Stimulated activated CD4-positive, alpha-beta T cell treated with anti-CD3 and anti-CD28 coated beads, Interleukin-2, amount 100 ng/mL, for 48 hours (primary cell): ENCODE measurements around the gene SLC27A6.
"Not testable (repeated sequence)": the region's sequence is repeated elsewhere in the genome, so short reads cannot be mapped to it uniquely, and the experiment has no call there.

Experiments used
- DNase-seq, 2 donors: peaks; one replicate each; pipeline ENCODE4 v3.0.0-alpha.2; 2020

SLC27A6 gene, protein sequence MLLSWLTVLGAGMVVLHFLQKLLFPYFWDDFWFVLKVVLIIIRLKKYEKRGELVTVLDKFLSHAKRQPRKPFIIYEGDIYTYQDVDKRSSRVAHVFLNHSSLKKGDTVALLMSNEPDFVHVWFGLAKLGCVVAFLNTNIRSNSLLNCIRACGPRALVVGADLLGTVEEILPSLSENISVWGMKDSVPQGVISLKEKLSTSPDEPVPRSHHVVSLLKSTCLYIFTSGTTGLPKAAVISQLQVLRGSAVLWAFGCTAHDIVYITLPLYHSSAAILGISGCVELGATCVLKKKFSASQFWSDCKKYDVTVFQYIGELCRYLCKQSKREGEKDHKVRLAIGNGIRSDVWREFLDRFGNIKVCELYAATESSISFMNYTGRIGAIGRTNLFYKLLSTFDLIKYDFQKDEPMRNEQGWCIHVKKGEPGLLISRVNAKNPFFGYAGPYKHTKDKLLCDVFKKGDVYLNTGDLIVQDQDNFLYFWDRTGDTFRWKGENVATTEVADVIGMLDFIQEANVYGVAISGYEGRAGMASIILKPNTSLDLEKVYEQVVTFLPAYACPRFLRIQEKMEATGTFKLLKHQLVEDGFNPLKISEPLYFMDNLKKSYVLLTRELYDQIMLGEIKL

DNA sequence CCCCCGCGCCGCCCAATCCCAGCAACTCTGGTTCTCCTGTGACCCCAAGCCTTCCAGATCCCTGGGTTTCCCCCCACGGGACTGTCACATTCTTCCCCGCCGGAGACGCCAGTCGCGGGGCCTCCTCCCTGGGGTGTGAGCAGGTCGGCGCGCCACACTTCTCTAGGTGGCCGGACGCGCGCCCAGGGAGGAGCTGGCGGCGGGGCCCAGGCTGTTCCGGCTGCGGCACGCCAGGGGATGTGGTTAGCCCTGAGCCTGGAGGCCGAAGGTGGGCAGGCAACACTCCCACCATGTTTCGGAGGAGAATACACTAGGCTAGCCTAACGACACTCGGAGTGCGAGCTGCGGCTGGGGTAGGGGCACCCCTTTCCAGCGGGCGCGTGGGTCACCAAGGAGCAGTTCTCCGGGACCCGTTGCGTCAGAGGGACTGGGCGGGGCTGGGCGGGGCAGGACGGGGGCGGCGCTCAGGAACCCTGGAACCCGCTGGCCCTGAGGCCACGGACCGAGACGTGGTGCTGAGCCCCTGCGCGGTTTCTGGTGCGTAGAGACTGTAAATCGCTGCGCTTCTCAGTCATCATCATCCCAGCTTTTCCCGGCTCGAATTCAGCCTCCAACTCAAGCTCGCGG is at the start of gene SLC27A6:
TSS of gene SLC27A6 (plus strand) at position 478 of the 627 bp plus-strand sequence. CDS start 650 bp downstream, outside the sequence.
- no peak for DNase-seq

- no peak for DNase-seq
Measured at GRCh38 chr5:128919542-128919941, 45.7 kb upstream of the SLC27A6 start.

GRCh38 chr5:128920345-128921215 is 44.7 kb upstream of the SLC27A6 start:
- no peak for DNase-seq

- no peak for DNase-seq
Measured at GRCh38 chr5:128924299-128924698, 41.0 kb upstream of the SLC27A6 start.

DNA sequence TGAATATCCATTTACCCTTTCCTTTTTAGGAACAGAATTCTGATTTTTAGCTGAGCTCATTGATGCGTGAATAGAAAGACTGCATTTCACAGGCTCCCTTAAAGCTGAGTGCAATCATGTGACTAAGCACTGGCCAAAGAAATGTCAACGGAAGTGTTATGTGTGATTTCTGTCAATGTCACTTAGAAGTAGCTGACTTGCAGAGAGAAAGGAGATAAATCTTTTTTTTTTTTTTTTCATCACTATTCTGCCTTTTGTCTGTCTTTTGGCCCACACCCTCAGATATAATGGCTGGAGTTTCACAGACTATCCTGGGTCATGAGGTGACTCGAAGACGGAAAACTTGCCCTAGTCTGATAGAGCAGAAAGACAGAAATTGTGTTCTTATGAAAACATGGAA is 39.3 kb upstream of the SLC27A6 start:
- DNase-seq, result no peak

DNA sequence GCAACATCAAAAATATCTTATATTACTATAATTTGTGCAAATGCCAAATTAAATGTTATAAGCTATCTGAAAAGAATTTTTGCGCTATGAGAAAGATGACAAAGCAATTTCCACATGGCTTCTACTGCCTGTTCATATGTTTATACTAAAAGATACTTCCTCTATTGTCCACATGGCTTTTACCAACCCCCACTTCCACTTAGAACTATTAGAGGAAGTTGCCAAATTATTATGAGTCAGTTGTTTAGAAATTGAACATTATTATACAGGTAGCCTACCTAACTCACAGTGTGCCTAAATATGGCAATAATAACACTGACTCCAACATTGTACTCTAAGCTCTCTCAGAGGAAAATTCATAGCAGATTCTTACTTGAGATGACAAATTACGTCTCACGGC is 37.6 kb upstream of the SLC27A6 start:
- DNase-seq, result no peak

- not testable (repeated sequence) for DNase-seq
Measured at GRCh38 chr5:128932232-128932631, 33.1 kb upstream of the SLC27A6 start.

GRCh38 chr5:128943100-128943499 is 22.2 kb upstream of the SLC27A6 start:
- DNase-seq, result not testable (repeated sequence)

- DNase-seq, result no peak
Measured at GRCh38 chr5:128949847-128950546, 15.3 kb upstream of the SLC27A6 start.

- DNase-seq, result not testable (repeated sequence)
Measured at GRCh38 chr5:128951301-128951700, 14.0 kb upstream of the SLC27A6 start.

GRCh38 chr5:128956164-128956563 is 9.1 kb upstream of the SLC27A6 start:
- DNase-seq, result no peak

DNA sequence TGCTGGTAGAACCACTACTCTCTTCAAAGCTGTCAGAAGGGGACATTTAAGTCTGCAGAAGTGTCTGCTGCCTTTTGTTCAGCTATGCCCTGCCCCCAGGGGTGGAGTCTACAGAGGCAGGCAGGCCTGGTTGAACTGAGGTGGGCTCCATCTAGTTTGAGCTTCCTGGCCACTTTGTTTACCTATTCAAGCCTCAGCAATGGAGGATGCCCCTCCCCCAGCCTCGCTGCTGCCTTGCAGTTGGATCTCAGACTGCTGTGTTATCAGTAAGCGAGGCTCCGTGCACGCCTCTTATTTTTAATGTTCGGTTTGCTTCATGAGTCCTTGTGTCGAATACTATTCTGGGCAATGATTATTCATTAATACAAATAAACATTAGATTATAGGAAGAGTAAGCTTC is 3.1 kb upstream of the SLC27A6 start:
- no peak for DNase-seq

- no peak for DNase-seq
Measured at GRCh38 chr5:128965638-128966302, 482 bp downstream of the SLC27A6 start.

DNA sequence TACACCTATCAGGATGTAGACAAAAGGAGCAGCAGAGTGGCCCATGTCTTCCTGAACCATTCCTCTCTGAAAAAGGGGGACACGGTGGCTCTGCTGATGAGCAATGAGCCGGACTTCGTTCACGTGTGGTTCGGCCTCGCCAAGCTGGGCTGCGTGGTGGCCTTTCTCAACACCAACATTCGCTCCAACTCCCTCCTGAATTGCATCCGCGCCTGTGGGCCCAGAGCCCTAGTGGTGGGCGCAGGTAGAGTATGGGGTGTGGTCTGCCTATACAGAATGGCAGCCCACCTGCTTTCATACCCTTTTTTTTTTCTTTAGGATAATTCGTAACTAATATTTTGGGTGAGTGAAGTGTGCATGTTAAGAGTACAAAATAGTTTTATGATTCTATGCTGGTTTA is 1.1 kb downstream of the SLC27A6 start:
- DNase-seq, result no peak

- no peak for DNase-seq
Measured at GRCh38 chr5:128966846-128967245, 1.6 kb downstream of the SLC27A6 start.

DNA sequence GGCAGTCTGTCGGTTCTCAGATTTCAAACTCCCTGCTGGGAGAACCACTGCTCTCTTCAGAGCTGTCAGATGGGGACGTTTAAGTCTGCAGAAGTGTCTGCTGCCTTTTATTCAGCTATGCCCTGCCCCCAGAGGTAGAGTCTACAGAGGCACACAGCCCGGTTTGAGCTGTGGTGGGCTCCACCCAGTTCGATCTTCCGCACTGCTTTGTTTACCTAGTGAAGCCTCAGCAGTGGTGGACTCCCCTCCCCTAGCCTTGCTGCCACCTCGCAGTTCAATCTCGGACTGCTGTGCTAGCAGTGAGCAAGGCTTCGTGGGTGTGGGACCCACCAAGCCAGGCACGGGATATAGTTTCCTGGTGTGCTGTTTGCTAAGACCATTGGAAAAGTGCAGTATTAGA is 8.0 kb downstream of the SLC27A6 start:
- no peak for DNase-seq

- no peak for DNase-seq
Measured at GRCh38 chr5:128974567-128974966, 9.3 kb downstream of the SLC27A6 start.

DNA sequence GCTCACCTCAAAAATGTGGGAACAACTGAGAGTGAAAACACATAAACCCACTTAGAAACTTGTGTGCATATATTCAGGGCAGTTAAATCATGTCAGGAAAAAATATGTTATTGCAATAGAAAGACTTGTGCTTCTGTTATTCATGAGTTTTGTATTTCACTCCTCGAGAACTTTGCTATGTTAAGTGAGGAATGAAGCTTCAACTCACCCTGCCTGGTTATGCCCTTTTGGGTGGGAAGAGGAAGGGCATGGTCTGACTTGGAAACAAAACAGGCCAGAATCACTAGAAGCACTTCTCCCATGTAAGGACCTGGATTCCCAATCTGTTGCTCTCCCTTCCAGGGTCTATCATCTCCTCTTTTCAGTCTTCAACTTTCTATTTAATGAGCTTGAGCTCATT is 14.5 kb downstream of the SLC27A6 start:
- DNase-seq, result no peak

DNA sequence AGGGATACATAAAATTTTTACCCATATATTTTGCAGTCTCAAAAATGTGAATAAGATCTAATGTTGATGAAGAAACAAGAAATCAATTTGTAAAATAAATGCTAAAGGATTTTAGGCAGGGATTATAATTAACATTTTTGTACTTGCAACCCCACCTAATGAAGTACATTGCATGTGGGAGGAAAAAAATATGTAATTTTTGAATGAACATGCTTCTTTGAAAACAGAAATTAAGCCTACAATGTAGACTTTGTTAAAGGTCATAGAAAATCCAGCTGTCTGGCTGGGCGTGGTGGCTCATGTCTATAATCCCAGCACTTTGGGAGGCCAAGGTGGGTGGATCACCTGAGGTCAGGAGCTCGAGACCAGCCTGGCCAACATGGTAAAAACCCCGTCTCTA is 15.6 kb downstream of the SLC27A6 start:
- DNase-seq, result no peak

DNA sequence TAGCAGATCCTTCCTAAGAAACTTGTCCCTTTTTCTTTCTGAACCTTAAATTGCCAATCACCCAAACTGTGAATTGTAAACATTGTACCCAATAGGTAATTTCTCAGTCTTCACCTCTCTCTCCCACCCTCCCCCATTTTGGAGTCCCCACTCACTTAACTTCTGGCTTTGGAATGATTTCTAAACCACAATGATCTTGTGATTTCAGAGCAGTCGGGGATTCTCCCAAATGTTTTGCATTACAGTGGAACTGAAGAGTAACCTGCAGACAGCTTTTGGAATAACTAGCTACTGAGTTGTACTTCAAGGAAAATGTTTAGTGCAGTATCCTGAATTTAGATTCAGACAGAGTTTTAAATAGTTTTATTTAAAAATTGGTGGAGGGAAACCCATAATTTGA is 19.2 kb downstream of the SLC27A6 start:
- no peak for DNase-seq

DNA sequence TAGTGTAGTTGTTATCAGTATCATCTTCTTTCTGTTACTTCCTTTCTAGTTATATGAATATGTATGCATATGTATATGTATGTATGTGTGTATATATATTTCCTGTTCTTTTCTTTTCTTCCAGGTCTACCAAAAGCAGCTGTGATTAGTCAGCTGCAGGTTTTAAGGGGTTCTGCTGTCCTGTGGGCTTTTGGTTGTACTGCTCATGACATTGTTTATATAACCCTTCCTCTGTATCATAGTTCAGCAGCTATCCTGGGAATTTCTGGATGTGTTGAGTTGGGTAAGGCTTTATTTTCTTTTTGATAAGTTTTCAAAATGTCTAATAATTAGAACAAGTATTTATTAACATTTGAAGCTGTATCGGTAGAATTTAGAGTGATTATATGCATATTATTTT is 23.2 kb downstream of the SLC27A6 start:
- DNase-seq, result no peak
